HepG2 (cell line): ENCODE results near the gene TRIM28. TPM values are rescaled to one million over a fixed set of nuclear protein-coding genes. Genes with fewer than 3 reads are reported as not detected.

ENCODE experiments used
- ARNT ChIP-seq: fragments of 450-650 bp; IDR thresholded peaks from 2 replicates; pipeline ENCODE4 v1.6.1; 2017
- MEIS2 ChIP-seq: sonication (generic); formaldehyde crosslinking; IDR thresholded peaks from 2 replicates; pipeline ENCODE4 v1.9.0; 2021; ENCODE audit warnings: mild to moderate bottlenecking, missing genetic modification reagents
- MIXL1 ChIP-seq: IDR thresholded peaks from 2 replicates; pipeline ENCODE4 v1.6.1; 2016
- TAF1 ChIP-seq: sonication (generic); formaldehyde crosslinking; IDR thresholded peaks from 2 replicates; pipeline ENCODE4 v1.4.0; 2020; ENCODE audit warnings: missing genetic modification reagents
- TGIF2 ChIP-seq: IDR thresholded peaks from 2 replicates; pipeline ENCODE4 v1.6.1; 2016; ENCODE audit warnings: control low read depth, missing compliant biosample characterization
- ZFY ChIP-seq: sonication (generic); formaldehyde crosslinking; IDR thresholded peaks from 2 replicates; pipeline ENCODE4 v1.4.0; 2020; ENCODE audit warnings: missing genetic modification reagents
- ZNF264 ChIP-seq: sonication (generic); formaldehyde crosslinking; IDR thresholded peaks from 2 replicates; pipeline ENCODE4 v1.4.0; 2020; ENCODE audit warnings: missing genetic modification reagents
- polyA plus RNA-seq, 8 experiments: library from polyadenylated mRNA; depleted of rRNA in 3 of 8; stranded (reverse) in 7 of 8; unstranded in 1 of 8; fragments of >200 nt; fragmentation: Illumina TruSeq in 4 of 8; extraction: Trizol in 4 of 8; gene quantifications; 2 replicates each; pipeline versions ENCODE4 v1.2.1 to v1.2.3, GENCODE V29; 2011 to 2016; ENCODE audit warnings: low read depth in 4 of 8, missing spikeins in 1 of 8, mixed read lengths in 1 of 8; ENCODE audit not compliant: insufficient read depth in 1 of 8
- total RNA-seq, 5 experiments: library from RNA; depleted of rRNA; stranded (reverse); fragments of >200 nt; fragmentation: Illumina TruSeq; extraction: Trizol; gene quantifications; 2 replicates each; pipeline ENCODE4 v1.2.3, GENCODE V29; 2016; ENCODE audit warnings: low read depth in 1 of 5
- TF ChIP-seq, protein P1 (sequence below): sonication (generic); formaldehyde crosslinking; IDR thresholded peaks from 2 replicates; pipeline ENCODE4 v1.5.1; 2020; ENCODE audit warnings: mild to moderate bottlenecking, missing genetic modification reagents, borderline replicate concordance
- TF ChIP-seq, protein P2 (sequence below): sonication (generic); formaldehyde crosslinking; IDR thresholded peaks from 2 replicates; pipeline ENCODE4 v1.5.1; 2020; ENCODE audit warnings: missing genetic modification reagents, mild to moderate bottlenecking, borderline replicate concordance
- TF ChIP-seq, protein P3 (sequence below): sonication (generic); formaldehyde crosslinking; IDR thresholded peaks from 2 replicates; pipeline ENCODE4 v1.4.0; 2020; ENCODE audit warnings: mild to moderate bottlenecking, missing genetic modification reagents, borderline replicate concordance
- TF ChIP-seq, protein P4 (sequence below): sonication (generic); formaldehyde crosslinking; IDR thresholded peaks from 2 replicates; pipeline ENCODE4 v1.8.0; 2023; ENCODE audit warnings: mild to moderate bottlenecking, missing genetic modification reagents
- TF ChIP-seq, protein P5 (sequence below): sonication (generic); formaldehyde crosslinking; IDR thresholded peaks from 2 replicates; pipeline ENCODE4 v1.9.0; 2021; ENCODE audit warnings: missing genetic modification reagents, mild to moderate bottlenecking, borderline replicate concordance

The TRIM28 gene
- total and polyA plus RNA-seq, 2 of the 13 experiments (the other 11 are each of a cell fraction or from before 2014, with no cell fraction given), result 361 to 439 TPM

DNA sequence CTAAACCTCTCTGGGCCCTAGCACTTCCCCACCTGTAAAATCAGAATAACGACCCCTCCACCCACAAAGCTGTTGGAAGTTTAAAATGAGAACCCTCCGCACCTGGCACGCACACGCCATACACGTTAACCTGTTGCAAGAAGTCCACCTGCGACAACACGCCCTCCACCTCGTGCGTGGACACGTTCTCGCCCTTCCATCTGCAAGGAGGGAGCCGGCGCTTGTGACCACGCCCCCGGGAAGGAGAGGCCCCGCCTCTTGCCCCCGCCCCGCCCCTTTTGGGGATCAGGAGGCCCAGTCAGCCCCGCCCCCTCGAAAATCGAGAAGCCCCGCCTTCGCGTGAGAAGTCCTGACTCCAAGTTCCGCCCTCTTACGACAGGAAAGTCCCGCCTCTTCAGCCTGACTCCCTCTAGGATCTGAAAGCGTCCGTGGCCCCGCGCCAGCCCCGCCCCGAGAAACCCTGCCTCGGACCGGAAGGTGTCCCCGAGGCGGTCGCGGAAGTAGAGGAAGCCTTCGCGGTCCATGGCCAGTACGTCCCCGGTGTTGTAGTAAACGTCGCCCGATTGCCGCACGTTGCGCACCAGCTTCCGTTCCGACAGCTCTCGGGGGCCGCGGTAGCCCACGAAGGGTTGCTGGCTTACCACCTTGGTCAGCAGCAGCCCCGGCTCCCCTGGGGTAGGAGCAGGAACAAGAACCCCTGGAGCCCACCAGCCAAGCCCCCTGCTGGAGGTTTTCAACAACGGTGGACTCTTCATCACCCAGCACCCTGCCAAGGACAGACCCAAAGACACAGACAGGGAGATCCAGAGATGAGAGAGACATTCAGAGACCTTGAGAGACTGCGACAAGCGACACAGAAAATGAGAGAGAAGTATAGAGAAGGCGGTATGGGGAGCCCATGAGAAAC, 44.6 kb upstream of the TRIM28 start (continued):
- TF ChIP-seq, protein P1, sequence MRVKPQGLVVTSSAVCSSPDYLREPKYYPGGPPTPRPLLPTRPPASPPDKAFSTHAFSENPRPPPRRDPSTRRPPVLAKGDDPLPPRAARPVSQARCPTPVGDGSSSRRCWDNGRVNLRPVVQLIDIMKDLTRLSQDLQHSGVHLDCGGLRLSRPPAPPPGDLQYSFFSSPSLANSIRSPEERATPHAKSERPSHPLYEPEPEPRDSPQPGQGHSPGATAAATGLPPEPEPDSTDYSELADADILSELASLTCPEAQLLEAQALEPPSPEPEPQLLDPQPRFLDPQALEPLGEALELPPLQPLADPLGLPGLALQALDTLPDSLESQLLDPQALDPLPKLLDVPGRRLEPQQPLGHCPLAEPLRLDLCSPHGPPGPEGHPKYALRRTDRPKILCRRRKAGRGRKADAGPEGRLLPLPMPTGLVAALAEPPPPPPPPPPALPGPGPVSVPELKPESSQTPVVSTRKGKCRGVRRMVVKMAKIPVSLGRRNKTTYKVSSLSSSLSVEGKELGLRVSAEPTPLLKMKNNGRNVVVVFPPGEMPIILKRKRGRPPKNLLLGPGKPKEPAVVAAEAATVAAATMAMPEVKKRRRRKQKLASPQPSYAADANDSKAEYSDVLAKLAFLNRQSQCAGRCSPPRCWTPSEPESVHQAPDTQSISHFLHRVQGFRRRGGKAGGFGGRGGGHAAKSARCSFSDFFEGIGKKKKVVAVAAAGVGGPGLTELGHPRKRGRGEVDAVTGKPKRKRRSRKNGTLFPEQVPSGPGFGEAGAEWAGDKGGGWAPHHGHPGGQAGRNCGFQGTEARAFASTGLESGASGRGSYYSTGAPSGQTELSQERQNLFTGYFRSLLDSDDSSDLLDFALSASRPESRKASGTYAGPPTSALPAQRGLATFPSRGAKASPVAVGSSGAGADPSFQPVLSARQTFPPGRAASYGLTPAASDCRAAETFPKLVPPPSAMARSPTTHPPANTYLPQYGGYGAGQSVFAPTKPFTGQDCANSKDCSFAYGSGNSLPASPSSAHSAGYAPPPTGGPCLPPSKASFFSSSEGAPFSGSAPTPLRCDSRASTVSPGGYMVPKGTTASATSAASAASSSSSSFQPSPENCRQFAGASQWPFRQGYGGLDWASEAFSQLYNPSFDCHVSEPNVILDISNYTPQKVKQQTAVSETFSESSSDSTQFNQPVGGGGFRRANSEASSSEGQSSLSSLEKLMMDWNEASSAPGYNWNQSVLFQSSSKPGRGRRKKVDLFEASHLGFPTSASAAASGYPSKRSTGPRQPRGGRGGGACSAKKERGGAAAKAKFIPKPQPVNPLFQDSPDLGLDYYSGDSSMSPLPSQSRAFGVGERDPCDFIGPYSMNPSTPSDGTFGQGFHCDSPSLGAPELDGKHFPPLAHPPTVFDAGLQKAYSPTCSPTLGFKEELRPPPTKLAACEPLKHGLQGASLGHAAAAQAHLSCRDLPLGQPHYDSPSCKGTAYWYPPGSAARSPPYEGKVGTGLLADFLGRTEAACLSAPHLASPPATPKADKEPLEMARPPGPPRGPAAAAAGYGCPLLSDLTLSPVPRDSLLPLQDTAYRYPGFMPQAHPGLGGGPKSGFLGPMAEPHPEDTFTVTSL, result 0 out of 2 replicates have a peak, but pooled peaks have one; percentile 29
- TF ChIP-seq ZNF264 (CRISPR knock-in tag) (peak; percentile 82), ZFY (CRISPR knock-in tag) (peak; percentile 78), ARNT (no peak), MEIS2 (CRISPR knock-in tag) (peak; percentile 67; the same call in 1 of the 2 replicates), MIXL1 (CRISPR knock-in tag) (no peak; the same call in 1 of the 2 replicates), TGIF2 (peak; percentile 58; the same call in 1 of the 2 replicates), TAF1 (CRISPR knock-in tag) (peak; percentile 78)
- TF ChIP-seq, protein P2, sequence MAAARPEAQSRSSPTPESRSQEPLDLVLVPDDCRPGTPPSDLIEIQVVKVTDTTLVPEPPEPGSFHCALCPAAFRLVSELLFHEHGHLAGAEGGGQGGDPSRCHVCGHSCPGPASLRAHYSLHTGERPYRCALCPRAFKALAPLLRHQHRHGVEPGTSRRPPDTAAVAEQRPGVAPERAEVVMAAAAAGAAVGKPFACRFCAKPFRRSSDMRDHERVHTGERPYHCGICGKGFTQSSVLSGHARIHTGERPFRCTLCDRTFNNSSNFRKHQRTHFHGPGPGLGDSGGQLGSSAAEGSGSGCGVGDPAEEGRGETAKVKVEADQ, result no peak
- TF ChIP-seq, protein P3, sequence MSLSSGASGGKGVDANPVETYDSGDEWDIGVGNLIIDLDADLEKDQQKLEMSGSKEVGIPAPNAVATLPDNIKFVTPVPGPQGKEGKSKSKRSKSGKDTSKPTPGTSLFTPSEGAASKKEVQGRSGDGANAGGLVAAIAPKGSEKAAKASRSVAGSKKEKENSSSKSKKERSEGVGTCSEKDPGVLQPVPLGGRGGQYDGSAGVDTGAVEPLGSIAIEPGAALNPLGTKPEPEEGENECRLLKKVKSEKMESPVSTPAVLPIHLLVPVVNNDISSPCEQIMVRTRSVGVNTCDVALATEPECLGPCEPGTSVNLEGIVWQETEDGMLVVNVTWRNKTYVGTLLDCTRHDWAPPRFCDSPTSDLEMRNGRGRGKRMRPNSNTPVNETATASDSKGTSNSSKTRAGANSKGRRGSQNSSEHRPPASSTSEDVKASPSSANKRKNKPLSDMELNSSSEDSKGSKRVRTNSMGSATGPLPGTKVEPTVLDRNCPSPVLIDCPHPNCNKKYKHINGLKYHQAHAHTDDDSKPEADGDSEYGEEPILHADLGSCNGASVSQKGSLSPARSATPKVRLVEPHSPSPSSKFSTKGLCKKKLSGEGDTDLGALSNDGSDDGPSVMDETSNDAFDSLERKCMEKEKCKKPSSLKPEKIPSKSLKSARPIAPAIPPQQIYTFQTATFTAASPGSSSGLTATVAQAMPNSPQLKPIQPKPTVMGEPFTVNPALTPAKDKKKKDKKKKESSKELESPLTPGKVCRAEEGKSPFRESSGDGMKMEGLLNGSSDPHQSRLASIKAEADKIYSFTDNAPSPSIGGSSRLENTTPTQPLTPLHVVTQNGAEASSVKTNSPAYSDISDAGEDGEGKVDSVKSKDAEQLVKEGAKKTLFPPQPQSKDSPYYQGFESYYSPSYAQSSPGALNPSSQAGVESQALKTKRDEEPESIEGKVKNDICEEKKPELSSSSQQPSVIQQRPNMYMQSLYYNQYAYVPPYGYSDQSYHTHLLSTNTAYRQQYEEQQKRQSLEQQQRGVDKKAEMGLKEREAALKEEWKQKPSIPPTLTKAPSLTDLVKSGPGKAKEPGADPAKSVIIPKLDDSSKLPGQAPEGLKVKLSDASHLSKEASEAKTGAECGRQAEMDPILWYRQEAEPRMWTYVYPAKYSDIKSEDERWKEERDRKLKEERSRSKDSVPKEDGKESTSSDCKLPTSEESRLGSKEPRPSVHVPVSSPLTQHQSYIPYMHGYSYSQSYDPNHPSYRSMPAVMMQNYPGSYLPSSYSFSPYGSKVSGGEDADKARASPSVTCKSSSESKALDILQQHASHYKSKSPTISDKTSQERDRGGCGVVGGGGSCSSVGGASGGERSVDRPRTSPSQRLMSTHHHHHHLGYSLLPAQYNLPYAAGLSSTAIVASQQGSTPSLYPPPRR (CRISPR knock-in tag), result peak; percentile 73; the same call in 1 of the 2 replicates
- TF ChIP-seq, protein P4, sequence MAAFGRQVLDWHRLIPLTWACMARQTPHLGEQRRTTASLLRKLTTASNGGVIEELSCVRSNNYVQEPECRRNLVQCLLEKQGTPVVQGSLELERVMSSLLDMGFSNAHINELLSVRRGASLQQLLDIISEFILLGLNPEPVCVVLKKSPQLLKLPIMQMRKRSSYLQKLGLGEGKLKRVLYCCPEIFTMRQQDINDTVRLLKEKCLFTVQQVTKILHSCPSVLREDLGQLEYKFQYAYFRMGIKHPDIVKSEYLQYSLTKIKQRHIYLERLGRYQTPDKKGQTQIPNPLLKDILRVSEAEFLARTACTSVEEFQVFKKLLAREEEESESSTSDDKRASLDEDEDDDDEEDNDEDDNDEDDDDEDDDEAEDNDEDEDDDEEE (CRISPR knock-in tag), result no peak
- TF ChIP-seq, protein P5, sequence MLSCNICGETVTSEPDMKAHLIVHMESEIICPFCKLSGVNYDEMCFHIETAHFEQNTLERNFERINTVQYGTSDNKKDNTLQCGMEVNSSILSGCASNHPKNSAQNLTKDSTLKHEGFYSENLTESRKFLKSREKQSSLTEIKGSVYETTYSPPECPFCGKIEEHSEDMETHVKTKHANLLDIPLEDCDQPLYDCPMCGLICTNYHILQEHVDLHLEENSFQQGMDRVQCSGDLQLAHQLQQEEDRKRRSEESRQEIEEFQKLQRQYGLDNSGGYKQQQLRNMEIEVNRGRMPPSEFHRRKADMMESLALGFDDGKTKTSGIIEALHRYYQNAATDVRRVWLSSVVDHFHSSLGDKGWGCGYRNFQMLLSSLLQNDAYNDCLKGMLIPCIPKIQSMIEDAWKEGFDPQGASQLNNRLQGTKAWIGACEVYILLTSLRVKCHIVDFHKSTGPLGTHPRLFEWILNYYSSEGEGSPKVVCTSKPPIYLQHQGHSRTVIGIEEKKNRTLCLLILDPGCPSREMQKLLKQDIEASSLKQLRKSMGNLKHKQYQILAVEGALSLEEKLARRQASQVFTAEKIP (CRISPR knock-in tag), result no peak
